HG03097 (cell line): ENCODE data around the gene KRTAP9-6.
"Not testable (repeated sequence)": the region's sequence is repeated elsewhere in the genome, so short reads cannot be mapped to it uniquely, and the experiment has no call there.

ENCODE experiments used
- ATAC-seq: cut with Tn5 transposase; IDR thresholded peaks from one replicate; pipeline ENCODE4 v1.9.1; 2021; ENCODE audit not compliant: unreplicated experiment, low FRiP score

Gene KRTAP9-6

GRCh38 chr17:41267711-41268110 lies 2.5 kb downstream of the KRTAP9-6 start:
- ATAC-seq: no peak

- ATAC-seq: not testable (repeated sequence)
These were observed 6.1 kb downstream of the KRTAP9-6 start for GRCh38 chr17:41271323-41271722.

- ATAC-seq: no peak
These were observed 6.7 kb downstream of the KRTAP9-6 start for GRCh38 chr17:41271858-41272257.

- ATAC-seq: not testable (repeated sequence)
These were observed 10.5 kb downstream of the KRTAP9-6 start, which contains the start of gene KRTAP9-7 for GRCh38 chr17:41275648-41276190. KRTAP9-7 (plus strand) TSS chr17:41275698; CDS start chr17:41275698, 0 bp downstream.

GRCh38 chr17:41278176-41278955 lies 13.2 kb downstream of the KRTAP9-6 start:
- ATAC-seq: no peak

GRCh38 chr17:41284043-41284442 lies 18.9 kb downstream of the KRTAP9-6 start:
- no peak for ATAC-seq

GRCh38 chr17:41284546-41284945 lies 19.4 kb downstream of the KRTAP9-6 start:
- ATAC-seq: no peak

- no peak for ATAC-seq
These were observed 21.9 kb downstream of the KRTAP9-6 start for GRCh38 chr17:41287050-41287449.

GRCh38 chr17:41294016-41294415 lies 28.8 kb downstream of the KRTAP9-6 start:
- no peak for ATAC-seq

- ATAC-seq: no peak
These were observed 31.7 kb downstream of the KRTAP9-6 start for GRCh38 chr17:41296846-41297245.

GRCh38 chr17:41298458-41299135 lies 33.4 kb downstream of the KRTAP9-6 start:
- no peak for ATAC-seq

- ATAC-seq: no peak
These were observed 36.1 kb downstream of the KRTAP9-6 start for GRCh38 chr17:41301204-41301790.

GRCh38 chr17:41301916-41302901 lies 37.0 kb downstream of the KRTAP9-6 start, which contains the start of gene KRTAP29-1:
KRTAP29-1 (minus strand) TSS chr17:41302851; CDS start chr17:41302851, 0 bp downstream.
- ATAC-seq: no peak

GRCh38 chr17:41302981-41303380 lies 37.8 kb downstream of the KRTAP9-6 start:
- no peak for ATAC-seq

- no peak for ATAC-seq
These were observed 38.9 kb downstream of the KRTAP9-6 start for GRCh38 chr17:41304091-41304490.

- no peak for ATAC-seq
These were observed 42.5 kb downstream of the KRTAP9-6 start for GRCh38 chr17:41307647-41308046.

GRCh38 chr17:41308251-41308917 lies 43.2 kb downstream of the KRTAP9-6 start:
- ATAC-seq: peak; percentile 72

GRCh38 chr17:41308918-41309359 lies 43.8 kb downstream of the KRTAP9-6 start, which contains the start of gene KRTAP16-1:
KRTAP16-1 (minus strand) TSS chr17:41309309; CDS start chr17:41309253, 56 bp downstream.
- ATAC-seq: peak; percentile 19

GRCh38 chr17:41311111-41311510 lies 45.9 kb downstream of the KRTAP9-6 start:
- no peak for ATAC-seq
